Cardiac fibroblast (primary cell): ENCODE measurements around the gene DEGS1.

Experiments
- DNase-seq, 2 donors: peaks; one replicate each; pipeline versions ENCODE4 v3.0.0 to v3.0.0-alpha.2; 2010; ENCODE audit warnings: low read depth in 2 of 2
- H3K4me3 ChIP-seq, 2 donors: replicated peaks in 1 of 2; 1 replicate in 1 of 2; 2 replicates in 1 of 2; pipeline ENCODE4 v1.5.1; 2011; ENCODE audit warnings: low read depth in 2 of 2, low read length in 2 of 2, mild to moderate bottlenecking in 2 of 2, moderate library complexity in 1 of 2
- TF ChIP-seq, protein P1 (sequence below): IDR thresholded peaks from one replicate; pipeline ENCODE4 v1.5.1; 2011; ENCODE audit warnings: low read depth, mild to moderate bottlenecking, low read length, inconsistent platforms

The DEGS1 gene

DNA sequence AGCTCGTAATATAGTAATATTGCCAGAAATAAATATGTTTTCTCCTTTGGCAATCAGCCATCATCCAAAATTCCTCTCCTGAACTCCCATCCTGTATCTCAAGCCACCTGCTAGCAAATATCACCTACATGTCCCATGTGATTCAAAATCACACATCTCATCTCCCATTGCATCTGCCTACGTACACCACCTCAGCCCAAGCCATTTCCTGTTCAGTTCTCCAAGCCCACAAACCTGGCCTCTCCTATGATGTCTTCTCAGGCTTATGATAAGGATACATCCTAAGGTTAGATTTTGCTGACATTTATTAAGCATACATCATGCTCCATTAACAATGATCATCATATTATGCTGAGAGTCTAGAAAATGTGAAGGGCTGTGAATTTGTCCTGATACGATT is 31.9 kb upstream of the DEGS1 start:
- DNase-seq: no peak
- no peak overlapping the region for H3K4me3 ChIP-seq
- TF ChIP-seq, protein P1, sequence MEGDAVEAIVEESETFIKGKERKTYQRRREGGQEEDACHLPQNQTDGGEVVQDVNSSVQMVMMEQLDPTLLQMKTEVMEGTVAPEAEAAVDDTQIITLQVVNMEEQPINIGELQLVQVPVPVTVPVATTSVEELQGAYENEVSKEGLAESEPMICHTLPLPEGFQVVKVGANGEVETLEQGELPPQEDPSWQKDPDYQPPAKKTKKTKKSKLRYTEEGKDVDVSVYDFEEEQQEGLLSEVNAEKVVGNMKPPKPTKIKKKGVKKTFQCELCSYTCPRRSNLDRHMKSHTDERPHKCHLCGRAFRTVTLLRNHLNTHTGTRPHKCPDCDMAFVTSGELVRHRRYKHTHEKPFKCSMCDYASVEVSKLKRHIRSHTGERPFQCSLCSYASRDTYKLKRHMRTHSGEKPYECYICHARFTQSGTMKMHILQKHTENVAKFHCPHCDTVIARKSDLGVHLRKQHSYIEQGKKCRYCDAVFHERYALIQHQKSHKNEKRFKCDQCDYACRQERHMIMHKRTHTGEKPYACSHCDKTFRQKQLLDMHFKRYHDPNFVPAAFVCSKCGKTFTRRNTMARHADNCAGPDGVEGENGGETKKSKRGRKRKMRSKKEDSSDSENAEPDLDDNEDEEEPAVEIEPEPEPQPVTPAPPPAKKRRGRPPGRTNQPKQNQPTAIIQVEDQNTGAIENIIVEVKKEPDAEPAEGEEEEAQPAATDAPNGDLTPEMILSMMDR: no peak

DNA sequence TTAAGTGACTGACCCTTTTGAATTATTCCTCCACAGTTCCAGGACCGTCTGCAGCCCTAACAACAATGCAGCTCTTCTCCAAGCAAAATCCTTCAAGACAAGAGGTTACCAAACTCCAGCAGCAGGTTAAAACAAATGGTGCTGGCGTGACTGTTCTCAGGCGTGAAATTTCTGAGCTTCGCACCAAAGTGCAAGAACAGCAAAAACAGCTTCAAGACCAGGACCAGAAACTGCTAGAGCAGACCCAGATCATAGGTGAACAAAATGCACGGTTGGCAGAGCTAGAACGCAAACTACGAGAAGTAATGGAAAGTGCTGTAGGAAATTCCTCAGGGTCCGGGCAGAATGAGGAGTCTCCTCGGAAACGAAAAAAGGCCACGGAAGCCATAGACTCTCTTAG is 25.7 kb upstream of the DEGS1 start:
- TF ChIP-seq, protein P1: no peak
- DNase-seq: no peak
- no peak overlapping the region for H3K4me3 ChIP-seq

DNA sequence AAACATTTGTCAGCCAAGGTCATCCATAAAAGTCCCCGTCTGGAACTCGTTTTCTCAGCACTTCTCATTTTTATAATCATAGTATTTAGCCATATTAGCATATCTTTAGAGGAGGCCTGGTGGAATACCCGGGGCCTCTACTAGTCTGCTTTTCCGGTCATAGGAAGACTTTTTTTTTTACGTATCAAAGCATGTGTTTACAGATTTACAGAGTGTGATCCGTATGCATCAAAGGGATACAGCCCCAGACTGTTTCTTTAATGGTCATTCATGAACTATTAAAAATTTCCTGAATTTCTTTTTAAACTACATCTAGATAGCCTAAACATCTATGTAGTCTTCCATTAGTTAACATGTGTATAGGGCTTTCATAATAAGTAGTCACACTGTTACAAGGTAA is 23.5 kb upstream of the DEGS1 start:
- no peak overlapping the region for H3K4me3 ChIP-seq
- TF ChIP-seq, protein P1: no peak
- DNase-seq: no peak

DNA sequence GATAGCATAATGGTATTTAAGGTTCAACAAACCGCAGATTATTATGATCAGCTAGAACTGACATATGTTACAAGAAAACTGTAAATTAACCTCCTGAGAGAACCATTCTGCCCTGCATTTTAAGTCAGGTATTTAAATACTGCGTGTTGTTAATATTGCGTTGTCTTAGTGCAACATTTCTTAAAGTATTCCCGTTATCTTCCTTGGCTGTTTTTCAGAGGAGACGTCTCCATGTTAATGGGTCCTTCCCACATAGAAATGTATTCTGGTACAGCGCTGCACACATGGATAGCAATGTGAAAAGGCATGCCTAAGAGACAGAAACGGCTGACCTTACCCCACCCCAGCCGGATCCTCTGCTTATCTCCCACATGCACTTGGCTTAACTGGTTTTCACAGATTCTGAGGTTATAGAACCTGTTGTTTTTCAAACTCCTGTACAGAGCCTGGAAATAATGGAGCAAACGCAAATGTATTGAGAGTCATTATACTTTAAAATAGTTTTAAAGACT is 22.8 kb upstream of the DEGS1 start:
- TF ChIP-seq, protein P1: no peak
- DNase-seq: no peak
- no peak overlapping the region for H3K4me3 ChIP-seq

DNA sequence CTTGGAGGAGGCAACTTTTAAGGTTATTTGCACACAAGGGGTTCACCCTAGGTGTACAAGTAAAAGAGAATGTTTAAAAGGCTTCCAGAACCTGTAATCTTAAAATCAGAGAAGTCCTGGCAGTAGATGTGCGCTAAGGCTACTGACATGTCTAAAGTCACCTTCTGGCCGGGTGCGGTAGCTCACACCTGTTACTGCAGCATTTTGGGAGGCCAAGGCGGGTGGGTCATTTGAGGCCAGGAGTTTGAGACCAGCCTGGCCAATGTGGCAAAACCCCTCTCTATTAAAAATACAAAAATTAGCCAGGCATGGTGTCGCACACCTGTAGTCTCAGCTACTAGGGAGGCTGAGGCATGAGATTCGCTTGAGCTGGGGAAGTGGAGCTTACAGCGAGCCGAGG is 20.3 kb upstream of the DEGS1 start:
- DNase-seq: no peak
- H3K4me3 ChIP-seq: no peak overlapping the region
- TF ChIP-seq, protein P1: no peak

DNA sequence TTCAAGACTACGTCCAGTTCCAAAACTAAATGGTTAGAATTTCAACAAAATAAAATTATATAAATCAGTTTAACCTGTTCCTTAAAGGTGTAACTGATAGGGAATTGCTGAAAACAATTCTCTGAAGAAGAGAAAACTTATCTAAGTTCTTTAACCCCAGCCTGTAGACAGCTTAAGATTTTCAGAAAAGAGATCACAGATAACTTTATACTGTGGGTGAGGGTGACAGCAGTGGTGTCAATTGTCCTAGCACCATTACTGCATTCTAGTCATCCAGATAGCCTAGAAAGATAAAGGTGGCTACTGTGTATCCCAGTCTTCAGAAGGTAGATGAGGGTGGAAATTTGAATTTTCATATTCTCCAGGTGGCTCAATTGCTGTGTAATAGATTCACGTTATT is 19.7 kb upstream of the DEGS1 start:
- TF ChIP-seq, protein P1: no peak
- DNase-seq: no peak
- H3K4me3 ChIP-seq: no peak overlapping the region

DNA sequence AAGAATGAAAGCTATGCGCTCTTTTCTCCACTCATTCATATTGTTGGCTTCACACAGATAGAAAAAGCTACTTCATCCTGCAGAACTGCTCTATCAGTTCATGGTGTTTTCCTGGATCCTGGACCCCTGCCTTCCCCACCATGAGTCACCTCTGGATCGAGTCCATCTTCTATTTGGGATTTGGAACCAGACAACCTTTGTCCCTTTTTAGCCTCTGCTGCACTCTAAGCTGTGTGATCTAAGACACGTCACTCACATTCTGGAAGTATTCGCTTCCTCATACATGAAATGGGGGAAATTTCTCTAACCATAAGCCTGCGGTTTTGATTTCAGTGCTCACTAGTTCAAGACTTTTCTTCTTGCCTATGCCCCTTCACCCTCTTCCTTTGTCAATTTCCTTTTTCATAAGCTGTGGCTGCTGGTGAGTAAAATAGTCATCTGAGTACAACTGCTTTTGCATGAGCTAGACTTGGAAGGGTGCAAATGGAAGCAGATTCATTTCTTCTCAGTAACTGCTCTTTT is 14.1 kb upstream of the DEGS1 start:
- DNase-seq: peak; percentile 76 to 90
- TF ChIP-seq, protein P1: no peak
- H3K4me3 ChIP-seq: no peak overlapping the region
